HUES6 (cell line): ENCODE data around the gene UNC93B1.

Experiments
- H3K27ac ChIP-seq: 2 replicates; pipeline ENCODE4 v1.7.0; 2013; ENCODE audit warnings: low read depth, mild to moderate bottlenecking, low read length, inconsistent platforms
- H3K27me3 ChIP-seq: 2 replicates; pipeline ENCODE4 v1.6.1; 2013; ENCODE audit warnings: low read length; ENCODE audit not compliant: control insufficient read depth, insufficient read depth
- H3K36me3 ChIP-seq: 2 replicates; pipeline ENCODE4 v1.6.1; 2013; ENCODE audit warnings: low read length; ENCODE audit not compliant: control insufficient read depth, insufficient read depth
- H3K4me1 ChIP-seq: 2 replicates; pipeline ENCODE4 v1.6.1; 2013; ENCODE audit warnings: low read length; ENCODE audit not compliant: control insufficient read depth, insufficient read depth
- H3K4me3 ChIP-seq: 2 replicates; pipeline ENCODE4 v1.5.1; 2013; ENCODE audit warnings: low read depth, low read length
- H3K9ac ChIP-seq: one replicate; pipeline ENCODE4 v1.6.1; 2013; ENCODE audit warnings: mild to moderate bottlenecking, low read length
- H3K9me3 ChIP-seq: 2 replicates; pipeline ENCODE4 v1.6.1; 2013; ENCODE audit warnings: low read depth, low read length; ENCODE audit not compliant: control insufficient read depth, insufficient read depth

The UNC93B1 gene

DNA sequence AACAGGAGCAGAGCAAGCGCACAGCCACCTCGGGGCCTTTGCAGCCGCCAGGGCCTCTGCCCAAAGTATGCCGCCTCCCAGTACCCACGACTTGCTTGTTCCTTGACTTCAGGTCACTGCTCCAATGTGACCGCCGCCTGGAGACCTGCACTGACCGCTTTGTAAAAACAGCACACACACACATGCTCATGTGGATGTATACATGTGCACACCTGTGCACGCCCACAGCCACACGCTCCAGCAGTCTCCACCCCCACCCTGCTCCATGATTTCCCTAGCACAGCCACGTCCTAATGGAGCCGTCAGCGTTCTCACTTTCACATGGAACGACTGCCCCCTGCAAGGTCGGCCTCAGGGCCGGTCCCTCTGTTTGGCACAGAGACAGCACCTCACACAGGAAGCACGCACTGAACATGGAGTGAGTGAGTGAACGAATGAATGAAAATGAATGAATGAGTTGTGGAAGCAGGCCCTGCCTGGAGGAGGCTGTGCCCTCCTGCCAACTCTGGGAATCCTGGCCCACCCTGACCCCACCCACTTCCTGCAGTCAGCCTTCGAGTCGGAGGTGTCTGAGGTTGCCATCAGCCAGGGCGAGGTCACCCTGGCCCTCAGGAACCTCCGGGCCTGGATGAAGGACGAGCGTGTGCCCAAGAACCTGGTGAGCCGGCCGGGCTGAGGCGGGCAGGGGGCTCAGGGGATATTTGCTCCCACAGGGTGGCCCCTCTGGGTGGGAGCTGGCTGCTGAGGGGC lies 14.3 kb upstream of the UNC93B1 start:
- Histone ChIP-seq H3K27ac (no peak overlapping the region), H3K36me3 (no peaks in the 10 kb centered on the region), H3K27me3 (no peaks in the 10 kb centered on the region), H3K9ac (no peak overlapping the region), H3K4me1 (peaks cover 12% of the 10 kb centered on the region), H3K9me3 (no peaks in the 10 kb centered on the region), H3K4me3 (no peak overlapping the region)

DNA sequence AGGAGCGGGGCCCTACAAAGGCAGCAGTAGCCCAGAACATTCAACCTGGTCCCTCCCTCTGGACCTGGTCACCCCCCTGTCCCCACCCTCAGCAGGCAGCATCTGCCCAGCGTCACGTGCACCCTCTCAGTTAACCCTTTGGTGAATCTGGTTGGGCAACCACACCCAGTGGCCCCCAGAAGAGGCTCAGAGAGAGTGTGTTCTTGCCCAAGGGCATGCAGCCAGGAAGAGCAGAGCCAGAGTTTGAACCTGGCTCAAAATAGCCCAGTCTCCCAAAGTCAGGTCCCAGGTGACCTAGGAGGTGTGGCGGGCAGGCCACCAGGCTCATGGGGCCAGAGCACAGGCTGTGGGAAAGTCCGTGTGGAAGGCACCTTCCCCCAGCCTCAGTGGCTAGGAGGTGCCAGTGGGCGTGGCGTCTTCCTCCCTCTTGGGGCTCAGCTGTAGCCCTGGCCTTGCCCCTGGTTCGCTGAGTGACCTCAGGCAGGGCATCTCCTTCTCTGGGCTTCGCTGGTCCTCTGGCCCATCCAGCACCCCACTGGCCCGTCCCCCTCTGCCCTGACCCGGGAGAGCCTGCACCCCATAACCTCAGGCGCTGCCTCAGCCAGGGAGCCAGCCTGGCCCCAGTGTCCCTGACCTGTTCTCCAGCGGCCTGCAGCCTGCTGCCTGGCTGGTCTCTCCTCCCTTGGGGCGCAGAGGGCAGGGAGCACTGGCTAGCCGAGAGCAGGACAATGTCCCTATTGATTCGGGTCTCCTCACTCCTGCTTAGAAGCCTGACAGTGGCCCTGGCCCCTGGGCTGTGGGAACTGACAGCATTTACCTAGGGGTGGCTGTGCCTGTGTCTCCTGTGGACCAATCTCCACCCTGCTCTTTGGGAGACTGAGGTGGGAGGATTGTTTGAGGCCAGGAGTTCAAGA lies 13.3 kb upstream of the UNC93B1 start:
- Histone ChIP-seq H3K9ac (no peak overlapping the region), H3K4me1 (peaks cover 12% of the 10 kb centered on the region), H3K27ac (no peak overlapping the region)

DNA sequence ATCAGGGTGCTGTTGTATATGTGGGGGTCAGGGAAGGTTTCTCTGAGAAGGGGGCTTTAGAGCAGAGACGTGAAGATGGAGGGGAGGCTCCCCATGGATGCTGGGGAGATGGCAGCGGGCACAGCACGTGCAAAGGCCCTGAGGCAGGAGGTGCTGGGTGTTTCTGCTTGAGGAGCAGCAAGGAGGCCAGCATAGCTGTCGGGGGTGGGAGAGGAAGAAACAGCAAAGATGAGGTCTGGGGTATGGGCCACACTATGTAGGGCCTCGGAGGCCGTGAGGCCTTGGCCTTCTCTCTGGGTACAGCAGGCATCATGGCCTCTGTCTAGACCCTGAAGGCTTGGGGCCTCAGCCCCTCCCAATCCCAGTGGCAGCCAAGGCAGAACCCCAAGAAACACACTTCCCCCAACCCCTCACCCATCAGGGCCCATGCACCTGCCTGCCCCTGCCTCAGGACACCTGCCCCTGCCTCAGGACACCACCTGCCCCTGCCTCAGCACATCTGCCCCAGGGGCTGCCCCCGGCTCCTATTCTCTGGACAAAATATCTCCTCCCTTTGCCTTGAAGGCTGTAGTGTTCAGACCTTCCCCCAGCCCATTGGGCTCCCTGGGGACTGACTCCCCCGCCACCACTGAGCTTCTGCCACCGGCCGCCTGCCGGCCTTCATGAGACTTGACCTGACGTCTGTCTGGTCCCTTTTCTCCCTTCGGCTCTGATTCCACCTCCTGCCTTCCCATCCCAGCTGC lies 12.4 kb upstream of the UNC93B1 start:
- Histone ChIP-seq H3K9ac (no peak overlapping the region), H3K4me1 (peaks cover 12% of the 10 kb centered on the region), H3K27me3 (no peaks in the 10 kb centered on the region), H3K9me3 (no peaks in the 10 kb centered on the region), H3K27ac (no peak overlapping the region), H3K4me3 (no peak overlapping the region), H3K36me3 (no peaks in the 10 kb centered on the region)

More for the DNA sequence above, 13.3 kb upstream of the UNC93B1 start:
- Histone ChIP-seq H3K27me3 (no peaks in the 10 kb centered on the region), H3K4me3 (no peak overlapping the region), H3K9me3 (no peaks in the 10 kb centered on the region), H3K36me3 (no peaks in the 10 kb centered on the region)

DNA sequence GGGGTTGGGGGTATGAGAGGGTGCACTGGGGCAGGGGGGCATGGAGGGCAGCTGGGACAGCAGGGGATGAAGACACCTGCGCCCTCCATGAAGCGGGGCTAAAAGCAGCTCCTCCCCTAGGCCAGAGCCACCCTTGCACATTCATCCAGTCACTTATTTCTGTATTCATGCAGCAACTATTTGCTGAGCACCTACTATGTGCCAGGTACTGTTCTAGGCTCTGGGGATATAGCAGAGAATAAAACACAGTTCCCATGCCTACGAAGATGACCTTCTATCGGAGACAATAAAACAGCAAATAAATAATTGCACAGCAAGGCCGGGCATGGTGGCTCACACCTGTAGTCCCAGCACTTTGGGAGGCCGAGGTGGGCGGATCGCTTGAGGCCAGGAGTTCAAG lies 11.6 kb upstream of the UNC93B1 start:
- H3K9me3 ChIP-seq = no peaks in the 10 kb centered on the region
- no peaks in the 10 kb centered on the region for H3K36me3 ChIP-seq
- H3K27ac ChIP-seq = no peak overlapping the region
- no peak overlapping the region for H3K4me3 ChIP-seq
- no peak overlapping the region for H3K9ac ChIP-seq
- H3K27me3 ChIP-seq = no peaks in the 10 kb centered on the region
- H3K4me1 ChIP-seq = peaks cover 11% of the 10 kb centered on the region

DNA sequence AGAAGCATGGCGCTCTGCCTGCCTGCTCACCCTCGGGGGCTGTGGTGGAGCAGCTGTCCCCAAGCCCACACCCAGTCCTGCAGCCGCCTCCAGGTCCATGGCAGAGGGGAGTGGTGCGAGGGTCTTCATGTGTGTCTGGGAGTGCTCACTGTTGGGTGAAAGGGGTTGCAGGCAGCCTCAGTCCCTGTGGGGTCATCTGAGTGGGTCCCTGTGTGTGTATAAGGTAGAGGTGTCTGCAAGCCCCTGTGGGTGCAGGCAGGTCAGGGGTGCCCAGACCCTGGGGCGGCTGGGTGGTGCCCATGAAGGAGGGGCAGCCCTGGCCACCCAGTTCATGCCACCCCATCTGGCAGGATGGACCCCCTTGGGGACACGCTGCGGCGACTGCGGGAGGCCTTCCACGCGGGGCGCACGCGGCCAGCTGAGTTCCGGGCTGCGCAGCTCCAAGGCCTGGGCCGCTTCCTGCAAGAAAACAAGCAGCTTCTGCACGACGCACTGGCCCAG lies 11.1 kb upstream of the UNC93B1 start:
- H3K4me3 ChIP-seq = no peak overlapping the region

DNA sequence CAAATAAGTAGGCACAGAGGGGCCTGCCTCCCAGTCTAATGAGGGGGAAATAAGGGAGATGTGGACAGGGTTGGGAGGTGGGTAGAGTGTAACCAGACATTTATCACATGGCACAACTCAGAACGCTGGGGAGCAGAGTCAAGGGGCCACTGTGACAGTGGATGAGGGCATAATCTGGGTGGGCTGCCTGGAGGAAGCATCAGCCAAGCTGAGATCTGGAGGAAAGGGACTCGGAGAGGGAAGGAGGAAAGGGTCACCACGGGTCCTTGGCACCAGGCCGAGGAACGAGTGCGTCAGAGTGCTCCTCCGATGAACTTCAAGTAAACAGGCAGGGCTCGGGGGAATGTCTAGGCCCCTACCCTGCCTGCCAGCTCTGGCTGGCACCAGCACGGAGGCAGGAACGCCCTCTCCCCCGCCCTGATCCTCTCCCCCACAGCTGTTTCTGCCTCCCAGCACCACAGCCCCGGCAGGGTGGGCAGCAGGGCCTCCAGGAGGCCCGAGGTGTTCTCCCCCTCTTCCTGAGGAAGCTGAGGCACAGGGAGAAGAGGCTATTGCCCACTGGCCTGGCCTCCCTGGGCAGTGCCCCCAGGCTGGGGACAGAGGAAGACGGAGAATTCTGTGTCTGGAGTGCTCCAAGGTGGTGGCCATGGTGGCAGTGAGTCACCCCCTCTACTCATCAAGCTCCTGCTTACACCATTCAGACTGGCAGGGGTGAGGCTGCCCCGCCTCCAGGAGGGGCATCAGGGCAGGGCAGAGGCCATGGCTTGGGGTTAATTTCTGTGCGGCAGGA lies 10.5 kb upstream of the UNC93B1 start:
- no peaks in the 10 kb centered on the region for H3K27me3 ChIP-seq
- H3K27ac ChIP-seq = no peak overlapping the region
- no peak overlapping the region for H3K4me3 ChIP-seq
- H3K36me3 ChIP-seq = no peaks in the 10 kb centered on the region
- H3K9me3 ChIP-seq = no peaks in the 10 kb centered on the region
- no peak overlapping the region for H3K9ac ChIP-seq
- peaks cover 21% of the 10 kb centered on the region for H3K4me1 ChIP-seq

More for the DNA sequence above, 11.1 kb upstream of the UNC93B1 start:
- Histone ChIP-seq H3K4me1 (peaks cover 16% of the 10 kb centered on the region), H3K27ac (no peak overlapping the region), H3K27me3 (no peaks in the 10 kb centered on the region), H3K36me3 (no peaks in the 10 kb centered on the region), H3K9ac (no peak overlapping the region), H3K9me3 (no peaks in the 10 kb centered on the region)

GRCh38 chr11:68013611-68014156 lies 9.8 kb upstream of the UNC93B1 start:
- peaks cover 21% of the 10 kb centered on the region for H3K4me1 ChIP-seq
- no peak overlapping the region for H3K4me3 ChIP-seq
- H3K9me3 ChIP-seq = no peaks in the 10 kb centered on the region
- H3K27ac ChIP-seq = no peak overlapping the region
- no peak overlapping the region for H3K9ac ChIP-seq
- H3K36me3 ChIP-seq = no peaks in the 10 kb centered on the region
- H3K27me3 ChIP-seq = no peaks in the 10 kb centered on the region

- Histone ChIP-seq H3K27ac (no peak overlapping the region), H3K9me3 (no peaks in the 10 kb centered on the region), H3K4me3 (no peak overlapping the region), H3K4me1 (peaks cover 21% of the 10 kb centered on the region), H3K36me3 (no peaks in the 10 kb centered on the region), H3K27me3 (no peaks in the 10 kb centered on the region), H3K9ac (no peak overlapping the region)
Measured at GRCh38 chr11:68012843-68013610, 9.1 kb upstream of the UNC93B1 start.

DNA sequence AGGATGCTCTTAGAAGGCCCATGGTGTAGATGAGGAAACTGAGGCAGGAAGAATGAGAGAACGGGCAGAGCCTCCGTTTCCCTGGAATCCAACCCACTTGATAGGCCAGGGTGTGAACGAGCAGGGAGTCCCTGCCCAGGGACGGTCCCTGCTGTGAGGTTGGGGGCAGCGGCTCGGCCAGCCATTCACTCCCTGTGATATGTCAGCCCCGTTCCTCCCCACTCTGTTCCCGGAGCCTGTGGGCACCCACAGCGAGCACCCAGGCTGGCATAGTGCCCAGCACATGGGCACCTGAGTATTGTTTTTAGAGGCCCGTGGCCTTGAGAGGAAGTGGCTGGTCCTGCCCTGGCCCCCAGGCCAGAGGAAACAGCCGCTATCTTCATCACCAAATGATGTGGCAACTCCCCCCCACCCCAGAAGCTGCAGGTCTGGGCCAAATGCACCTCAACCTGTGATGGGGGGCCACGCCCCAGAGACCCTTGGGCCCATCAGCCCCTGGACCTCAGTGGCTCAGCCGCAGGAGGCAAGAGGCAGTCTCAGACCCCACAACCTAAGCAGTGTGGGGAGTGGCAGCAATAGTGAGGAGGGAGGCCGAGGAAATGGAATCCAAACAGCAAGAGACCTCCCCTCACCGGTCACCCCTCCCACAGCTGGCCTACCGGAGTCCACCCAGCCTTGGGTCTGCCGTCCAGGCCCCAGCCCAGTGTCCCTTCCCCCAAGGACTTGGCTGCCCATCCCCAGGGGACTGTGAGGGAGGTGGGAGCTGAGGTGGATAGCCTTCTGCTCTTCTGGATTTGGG lies 8.3 kb upstream of the UNC93B1 start:
- H3K4me1 ChIP-seq = peaks cover 21% of the 10 kb centered on the region
- H3K36me3 ChIP-seq = no peaks in the 10 kb centered on the region
- H3K4me3 ChIP-seq = no peak overlapping the region
- no peaks in the 10 kb centered on the region for H3K9me3 ChIP-seq
- no peaks in the 10 kb centered on the region for H3K27me3 ChIP-seq
- no peak overlapping the region for H3K9ac ChIP-seq
- H3K27ac ChIP-seq = no peak overlapping the region
